Smooth muscle cell of the umbilical artery (primary cell): ENCODE results near the gene LRRTM1. TPM values are rescaled to one million over a fixed set of nuclear protein-coding genes. Genes with fewer than 3 reads are reported as not detected.

Source experiments
- total RNA-seq: library from RNA; depleted of rRNA; stranded (reverse); fragments of >200 nt; gene quantifications from 2 replicates; pipeline ENCODE4 v1.2.3, GENCODE V29; 2014

LRRTM1 gene
- not detected in 2 replicates for total RNA-seq

DNA sequence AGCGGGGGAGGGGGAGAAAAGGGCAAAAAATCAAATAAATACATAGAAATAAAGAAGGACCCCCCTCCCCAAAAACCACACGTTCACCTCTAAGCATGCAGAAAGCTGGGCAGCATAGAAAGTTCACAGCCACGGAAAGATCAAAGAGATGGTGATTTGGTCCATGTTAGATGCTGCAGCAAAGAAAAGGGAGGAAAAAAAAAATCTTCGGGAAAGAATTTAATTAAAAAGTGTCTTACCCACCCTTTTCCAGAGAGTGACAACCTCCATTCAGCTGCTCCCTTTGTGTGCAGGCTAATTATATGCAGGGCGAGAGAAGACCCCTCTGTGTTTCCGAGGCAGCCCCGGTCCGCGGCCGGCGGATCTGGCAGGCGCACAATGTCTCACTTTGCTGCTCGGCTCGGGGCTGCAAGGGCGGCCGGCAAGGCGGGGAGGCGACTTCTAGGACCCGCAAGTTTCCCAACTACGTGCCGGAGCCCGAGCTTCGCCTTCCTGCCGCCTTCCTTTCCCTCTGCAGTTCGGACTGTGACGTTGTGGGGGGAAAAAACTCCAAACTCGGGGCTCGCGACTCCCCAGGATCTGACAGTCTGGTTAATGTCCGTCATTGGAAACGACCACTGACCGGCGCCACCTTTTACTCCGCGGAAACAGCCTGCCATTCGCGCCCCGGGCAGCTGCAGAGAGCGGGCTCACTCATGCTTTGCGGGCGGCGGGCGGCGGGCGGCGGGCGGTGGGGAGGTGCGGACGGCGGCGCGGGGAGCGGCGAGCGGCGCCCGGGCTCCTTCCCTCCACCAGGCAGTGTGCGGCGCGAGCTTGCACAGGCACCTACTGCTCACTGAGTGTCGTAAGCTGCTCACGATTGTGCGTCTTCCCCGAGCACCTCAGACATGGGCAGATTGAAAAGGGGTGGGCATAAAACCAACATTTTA is at the start of gene LRRTM1:
TSS of gene LRRTM1 (minus strand) at position 844 of the 929 bp plus-strand sequence. CDS start 933 bp downstream, outside the sequence.

